Bronchial epithelial cell (primary cell): ENCODE data around the gene EFNB2. TPM values are rescaled to one million over a fixed set of nuclear protein-coding genes. Genes with fewer than 3 reads are reported as not detected.
A peak's percentile ranks its signal among the peaks of the same experiment; 100 is the strongest.

ENCODE experiments used
- DNase-seq: peaks from one replicate; pipeline ENCODE4 v3.0.0-alpha.2; 2010; ENCODE audit warnings: low read depth
- FAIRE-seq: peaks from 2 replicates; lab custom pipeline; 2011; peaks lifted over from hg19 to GRCh38; lab: Jason Lieb, UNC
- H3K27me3 ChIP-seq: 2 replicates; pipeline ENCODE4 v1.5.1; 2011; ENCODE audit warnings: low read length; ENCODE audit not compliant: control insufficient read depth, insufficient read depth
- H3K36me3 ChIP-seq: 2 replicates; pipeline ENCODE4 v1.5.1; 2011; ENCODE audit warnings: low read length; ENCODE audit not compliant: control insufficient read depth, insufficient read depth
- H3K4me3 ChIP-seq: 2 replicates; pipeline ENCODE4 v1.5.1; 2011; ENCODE audit warnings: mild to moderate bottlenecking, low read depth, low read length, control low read depth
- total RNA-seq: library from RNA; depleted of rRNA; stranded (reverse); fragments of >200 nt; gene quantifications from 2 replicates; pipeline ENCODE4 v1.2.1, GENCODE V29; 2014
- TF ChIP-seq, protein P1 (sequence below): IDR thresholded peaks from 2 replicates; pipeline ENCODE4 v1.5.1; 2011; ENCODE audit warnings: mild to moderate bottlenecking, moderate library complexity, low read length, control low read depth, inconsistent platforms; ENCODE audit not compliant: insufficient read depth, severe bottlenecking

EFNB2 gene, protein sequence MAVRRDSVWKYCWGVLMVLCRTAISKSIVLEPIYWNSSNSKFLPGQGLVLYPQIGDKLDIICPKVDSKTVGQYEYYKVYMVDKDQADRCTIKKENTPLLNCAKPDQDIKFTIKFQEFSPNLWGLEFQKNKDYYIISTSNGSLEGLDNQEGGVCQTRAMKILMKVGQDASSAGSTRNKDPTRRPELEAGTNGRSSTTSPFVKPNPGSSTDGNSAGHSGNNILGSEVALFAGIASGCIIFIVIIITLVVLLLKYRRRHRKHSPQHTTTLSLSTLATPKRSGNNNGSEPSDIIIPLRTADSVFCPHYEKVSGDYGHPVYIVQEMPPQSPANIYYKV
- 11.3 and 23.2 TPM in 2 replicates for total RNA-seq

DNA sequence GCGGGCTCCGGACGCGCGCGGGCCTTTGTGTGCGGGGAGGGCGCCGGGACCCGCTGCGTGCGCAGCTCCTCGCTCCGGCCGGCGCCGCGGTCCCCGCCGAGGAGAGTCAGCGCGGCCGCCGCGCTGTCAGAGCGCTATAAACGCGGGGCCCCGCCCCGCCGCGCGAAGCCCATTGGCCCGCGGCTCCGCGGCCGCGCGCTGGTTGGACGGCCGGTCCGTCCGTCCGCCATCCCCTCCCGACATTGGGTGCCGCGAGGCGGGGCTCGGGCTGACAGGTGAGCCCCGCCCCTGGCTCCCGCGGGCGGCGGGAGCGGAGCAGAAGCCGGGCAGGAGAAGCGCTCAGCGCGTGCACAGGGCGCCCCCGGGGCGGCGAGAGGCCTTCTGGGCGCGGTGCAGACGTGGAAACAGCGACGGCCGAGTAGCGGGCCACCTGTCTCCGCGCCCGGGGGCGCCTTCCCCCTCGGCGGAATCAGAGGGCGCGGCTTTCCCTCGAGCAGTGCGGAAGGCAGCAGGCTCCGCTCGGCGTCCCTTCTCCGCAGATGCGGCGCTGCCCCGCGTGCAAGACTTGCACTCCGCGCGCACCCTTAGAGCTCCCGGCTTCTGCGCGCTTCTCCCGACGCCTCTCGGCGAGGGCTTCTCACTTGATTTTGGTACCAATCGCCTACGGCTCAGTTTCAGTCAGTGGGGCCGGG, at the start of gene EFNB2:
Gene EFNB2 (minus strand): TSS at position 111 of the 692 bp plus-strand sequence. CDS start 698 bp downstream, outside the sequence.
- FAIRE-seq = no peak

DNA sequence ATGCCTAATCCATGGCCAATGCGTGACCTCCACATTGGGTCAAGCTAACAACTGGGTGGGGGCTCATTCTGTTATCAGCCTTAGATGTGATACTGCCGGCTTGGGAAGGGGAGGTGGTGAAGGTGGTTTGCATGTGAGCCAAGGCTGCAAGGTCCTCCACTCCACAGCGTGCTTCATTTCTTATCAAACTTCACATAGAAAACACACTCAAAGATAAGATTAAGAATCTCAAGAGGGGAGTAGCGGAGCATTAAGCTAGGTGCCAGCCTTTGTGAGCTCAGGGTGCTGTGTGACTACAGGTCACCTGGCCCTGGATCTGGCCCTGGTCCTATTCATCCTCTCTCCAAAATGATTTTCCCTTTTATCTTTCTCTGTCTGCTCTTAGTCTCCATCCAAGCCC, 45.8 kb upstream of the EFNB2 start:
- Histone ChIP-seq H3K36me3 (no peaks in the 10 kb centered on the region), H3K27me3 (no peaks in the 10 kb centered on the region), H3K4me3 (no peak overlapping the region)
- TF ChIP-seq, protein P1, sequence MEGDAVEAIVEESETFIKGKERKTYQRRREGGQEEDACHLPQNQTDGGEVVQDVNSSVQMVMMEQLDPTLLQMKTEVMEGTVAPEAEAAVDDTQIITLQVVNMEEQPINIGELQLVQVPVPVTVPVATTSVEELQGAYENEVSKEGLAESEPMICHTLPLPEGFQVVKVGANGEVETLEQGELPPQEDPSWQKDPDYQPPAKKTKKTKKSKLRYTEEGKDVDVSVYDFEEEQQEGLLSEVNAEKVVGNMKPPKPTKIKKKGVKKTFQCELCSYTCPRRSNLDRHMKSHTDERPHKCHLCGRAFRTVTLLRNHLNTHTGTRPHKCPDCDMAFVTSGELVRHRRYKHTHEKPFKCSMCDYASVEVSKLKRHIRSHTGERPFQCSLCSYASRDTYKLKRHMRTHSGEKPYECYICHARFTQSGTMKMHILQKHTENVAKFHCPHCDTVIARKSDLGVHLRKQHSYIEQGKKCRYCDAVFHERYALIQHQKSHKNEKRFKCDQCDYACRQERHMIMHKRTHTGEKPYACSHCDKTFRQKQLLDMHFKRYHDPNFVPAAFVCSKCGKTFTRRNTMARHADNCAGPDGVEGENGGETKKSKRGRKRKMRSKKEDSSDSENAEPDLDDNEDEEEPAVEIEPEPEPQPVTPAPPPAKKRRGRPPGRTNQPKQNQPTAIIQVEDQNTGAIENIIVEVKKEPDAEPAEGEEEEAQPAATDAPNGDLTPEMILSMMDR = no peak
- no peak for DNase-seq
- peak; percentile 40 for FAIRE-seq

More for the DNA sequence above, at the start of gene EFNB2:
- TF ChIP-seq, protein P1 = peak; percentile 33
- Histone ChIP-seq H3K27me3 (no peaks in the 10 kb centered on the region), H3K36me3 (no peaks in the 10 kb centered on the region), H3K4me3 (peak within 1 kb of the TSS; percentile 86)
- DNase-seq = peak; percentile 80

DNA sequence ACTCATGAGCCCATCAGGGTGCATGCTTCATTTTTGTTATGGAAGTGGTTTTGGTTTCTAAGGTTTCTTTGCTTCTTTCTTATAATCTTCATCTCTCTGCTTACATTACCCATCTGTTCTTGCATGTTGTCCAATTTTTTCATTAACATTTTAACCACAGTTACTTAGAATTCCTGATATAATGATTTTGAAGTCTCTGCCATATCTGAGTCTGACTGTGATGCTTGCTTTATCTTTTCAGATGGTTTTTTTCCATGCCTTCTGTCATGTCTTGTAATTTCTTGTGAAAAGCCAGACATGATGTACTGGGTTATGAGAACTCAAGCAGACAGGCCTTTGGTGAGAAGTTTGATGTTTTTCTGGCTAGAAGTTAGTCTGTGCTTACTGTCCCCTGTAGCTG, 40.4 kb upstream of the EFNB2 start:
- FAIRE-seq = no peak
- Histone ChIP-seq H3K36me3 (no peaks in the 10 kb centered on the region), H3K27me3 (no peaks in the 10 kb centered on the region), H3K4me3 (no peak overlapping the region)
- TF ChIP-seq, protein P1 = no peak
- no peak for DNase-seq

DNA sequence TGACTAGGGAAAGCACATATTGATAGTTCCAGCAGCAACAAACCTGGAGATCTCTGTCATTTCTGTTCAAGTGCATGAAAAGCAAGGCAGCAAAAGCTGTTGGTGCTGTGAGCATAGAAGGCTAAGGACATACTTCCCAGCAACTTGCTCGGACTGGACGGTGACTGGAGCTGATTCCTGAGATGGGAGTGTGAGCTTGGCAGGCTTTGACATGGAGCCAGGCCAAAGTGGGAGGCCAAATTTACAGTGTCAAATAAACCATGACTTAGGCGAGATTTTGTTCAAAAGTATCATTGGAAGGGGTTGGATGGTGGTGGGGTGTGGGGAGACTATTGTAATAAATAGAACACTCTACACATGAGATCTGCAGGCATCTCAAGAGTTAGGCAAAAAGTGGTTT, 38.4 kb upstream of the EFNB2 start:
- no peak overlapping the region for H3K4me3 ChIP-seq
- no peaks in the 10 kb centered on the region for H3K27me3 ChIP-seq
- TF ChIP-seq, protein P1 = no peak
- DNase-seq (peak; percentile 40), FAIRE-seq (peak; percentile 58)
- H3K36me3 ChIP-seq = no peaks in the 10 kb centered on the region

DNA sequence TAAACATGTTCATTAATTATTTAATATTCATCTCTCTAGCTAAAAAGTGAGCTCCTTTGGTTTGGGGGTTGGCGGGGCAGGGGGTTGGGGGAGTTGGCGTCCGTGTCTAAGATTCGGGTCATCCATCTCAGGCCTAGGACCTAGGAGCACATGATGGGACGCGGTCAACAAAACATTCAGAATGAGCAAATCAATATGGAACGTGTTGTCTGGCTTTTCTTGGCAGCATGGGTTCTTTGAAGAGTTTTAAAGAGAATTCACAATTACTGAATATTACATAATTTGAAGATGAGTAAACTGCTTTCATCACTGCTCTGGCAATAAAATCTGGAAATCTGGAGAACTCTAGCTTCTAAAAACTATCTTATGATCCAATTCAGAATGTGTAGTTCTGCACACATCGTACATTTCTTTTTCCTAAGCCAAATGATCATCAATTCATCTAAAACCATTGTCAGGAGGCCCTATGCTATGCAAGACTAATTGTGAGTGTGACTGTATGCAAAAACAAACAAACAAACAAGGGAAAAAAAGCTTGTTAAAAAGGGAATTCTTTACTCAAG, 37.9 kb upstream of the EFNB2 start:
- FAIRE-seq = no peak
- TF ChIP-seq, protein P1 = no peak
- H3K36me3 ChIP-seq = no peaks in the 10 kb centered on the region
- H3K4me3 ChIP-seq = no peak overlapping the region
- H3K27me3 ChIP-seq = no peaks in the 10 kb centered on the region
- no peak for DNase-seq
